ENCODE measurements around the gene ZNF460.

Gene ZNF460

DNA sequence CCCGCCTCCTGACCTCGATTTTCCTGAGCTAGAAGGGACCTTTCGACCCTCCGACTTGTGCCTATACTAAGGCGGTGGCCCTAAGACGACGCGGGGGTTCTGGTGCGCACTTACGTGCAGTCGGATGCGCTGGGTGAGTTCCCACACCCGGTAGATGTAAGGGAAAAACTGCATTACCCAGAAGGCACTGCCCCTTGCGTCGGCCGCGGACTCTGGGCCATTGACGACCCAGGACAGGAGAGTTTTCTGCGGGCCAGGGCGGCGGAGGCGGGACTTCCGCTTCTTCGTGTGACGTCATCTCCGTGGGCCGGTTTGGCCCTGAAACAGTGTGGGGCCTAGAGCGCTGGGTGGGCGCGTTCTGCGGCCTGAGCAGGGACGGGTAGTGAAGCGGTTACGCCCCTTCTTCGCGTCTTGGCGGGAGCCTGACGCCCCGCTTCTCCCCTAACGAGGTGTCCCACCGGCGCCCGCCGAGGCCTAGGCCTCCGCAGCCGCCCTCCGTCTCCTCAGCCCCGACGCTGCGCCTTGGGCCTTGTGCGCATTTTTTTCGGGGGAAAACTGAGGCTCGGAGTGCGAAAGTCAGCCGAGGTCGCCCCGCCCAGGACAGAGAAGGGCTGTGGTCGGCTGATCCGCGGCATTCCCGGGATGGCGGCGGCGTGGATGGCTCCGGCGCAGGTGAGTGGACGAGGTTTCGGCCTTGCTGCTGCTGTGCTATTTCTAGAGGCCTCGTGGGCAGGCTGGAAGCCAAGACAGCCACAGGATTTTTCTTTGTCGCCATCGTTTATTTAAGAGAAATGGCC is at the start of gene ZNF460:
TSS of gene ZNF460 (plus strand) at position 321 of the 797 bp plus-strand sequence. CDS start at position 643, 322 bp downstream.
- H3K4me3 ChIP-seq (ENCODE audit: low read depth, low read length): peak within 1 kb of the TSS; percentile 96
- peak within 1 kb of the TSS; percentile 99 for H3K27ac ChIP-seq (ENCODE audit: low read depth, low read length)
- no peaks in the 10 kb centered on the region for H3K27me3 ChIP-seq (ENCODE audit: control insufficient read depth, insufficient read depth, low read length)
- peak within 1 kb of the TSS; percentile 98 for H3K9ac ChIP-seq (ENCODE audit: low read depth, low read length)
- peaks cover 33% of the 10 kb centered on the region for H3K36me3 ChIP-seq (ENCODE audit: control insufficient read depth, insufficient read depth, low read length)
- no peaks in the 10 kb centered on the region for H3K9me3 ChIP-seq (ENCODE audit: control insufficient read depth, insufficient read depth, low read length)
- peaks cover 10% of the 10 kb centered on the region; the same call in 1 of the 2 replicates for H3K4me1 ChIP-seq (ENCODE audit: control insufficient read depth, insufficient read depth, low read length)

GRCh38 chr19:57231686-57232085 is 48.6 kb upstream of the ZNF460 start:
- no peak overlapping the region for H3K27ac ChIP-seq (ENCODE audit: low read depth, low read length)
- H3K4me1 ChIP-seq (ENCODE audit: control insufficient read depth, insufficient read depth, low read length): no peaks in the 10 kb centered on the region; the same call in 1 of the 2 replicates
- H3K27me3 ChIP-seq (ENCODE audit: control insufficient read depth, insufficient read depth, low read length): no peaks in the 10 kb centered on the region
- H3K9ac ChIP-seq (ENCODE audit: low read depth, low read length): no peak overlapping the region
- H3K9me3 ChIP-seq (ENCODE audit: control insufficient read depth, insufficient read depth, low read length): no peaks in the 10 kb centered on the region
- no peaks in the 10 kb centered on the region for H3K36me3 ChIP-seq (ENCODE audit: control insufficient read depth, insufficient read depth, low read length)
- H3K4me3 ChIP-seq (ENCODE audit: low read depth, low read length): peak overlapping the region; percentile 37; the same call in 1 of the 2 replicates

DNA sequence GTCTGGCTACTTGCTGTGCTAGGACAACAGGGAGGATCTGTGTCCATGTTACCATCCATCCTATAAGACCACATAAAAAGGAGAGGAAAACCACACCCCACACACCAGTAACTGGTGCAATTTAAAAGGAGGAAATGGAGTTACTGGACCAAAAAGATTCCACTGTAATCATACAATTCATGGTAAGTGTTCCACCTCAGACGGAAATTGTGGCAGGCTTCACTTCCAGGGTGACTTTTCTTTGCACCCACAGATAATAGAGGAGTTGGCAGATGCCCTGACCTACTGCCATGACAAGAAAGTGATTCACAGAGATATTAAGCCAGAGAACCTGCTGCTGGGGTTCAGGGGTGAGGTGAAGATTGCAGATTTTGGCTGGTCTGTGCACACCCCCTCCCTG is 47.1 kb upstream of the ZNF460 start:
- Histone ChIP-seq H3K9ac (ENCODE audit: low read depth, low read length) (no peak overlapping the region), H3K4me1 (ENCODE audit: control insufficient read depth, insufficient read depth, low read length) (no peaks in the 10 kb centered on the region; the same call in 1 of the 2 replicates), H3K4me3 (ENCODE audit: low read depth, low read length) (no peak overlapping the region), H3K36me3 (ENCODE audit: control insufficient read depth, insufficient read depth, low read length) (no peaks in the 10 kb centered on the region), H3K27ac (ENCODE audit: low read depth, low read length) (no peak overlapping the region), H3K9me3 (ENCODE audit: control insufficient read depth, insufficient read depth, low read length) (no peaks in the 10 kb centered on the region), H3K27me3 (ENCODE audit: control insufficient read depth, insufficient read depth, low read length) (no peaks in the 10 kb centered on the region)

DNA sequence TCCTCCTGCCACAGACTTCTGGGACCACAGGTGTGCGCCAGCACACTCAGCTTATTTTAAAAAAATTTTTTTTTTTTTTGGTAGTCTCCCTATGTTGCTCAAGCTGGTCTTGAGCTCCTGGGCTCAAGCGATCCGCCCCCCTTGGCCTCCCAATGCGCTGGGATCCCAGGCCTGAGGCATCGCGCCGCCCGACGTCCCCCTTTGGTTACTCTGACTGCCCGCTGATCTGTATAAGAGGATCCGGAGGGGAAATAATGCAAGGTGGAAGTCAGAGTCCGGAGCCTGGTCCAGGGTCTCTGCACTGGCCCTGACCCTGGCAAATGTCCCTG is 40.3 kb upstream of the ZNF460 start:
- Histone ChIP-seq H3K27ac (ENCODE audit: low read depth, low read length) (peak overlapping the region; percentile 88), H3K4me1 (ENCODE audit: control insufficient read depth, insufficient read depth, low read length) (no peaks in the 10 kb centered on the region), H3K27me3 (ENCODE audit: control insufficient read depth, insufficient read depth, low read length) (no peaks in the 10 kb centered on the region), H3K4me3 (ENCODE audit: low read depth, low read length) (peak overlapping the region; percentile 99), H3K9me3 (ENCODE audit: control insufficient read depth, insufficient read depth, low read length) (no peaks in the 10 kb centered on the region), H3K9ac (ENCODE audit: low read depth, low read length) (peak overlapping the region; percentile 68), H3K36me3 (ENCODE audit: control insufficient read depth, insufficient read depth, low read length) (peaks cover 14% of the 10 kb centered on the region)

GRCh38 chr19:57240311-57241090 is 39.8 kb upstream of the ZNF460 start, which contains the start of gene ZNF805:
TSS of gene ZNF805 (plus strand) at chr19:57240632. CDS start at chr19:57240892, 260 bp downstream.
- Histone ChIP-seq H3K27ac (ENCODE audit: low read depth, low read length) (peak within 1 kb of the TSS; percentile 88), H3K9me3 (ENCODE audit: control insufficient read depth, insufficient read depth, low read length) (no peaks in the 10 kb centered on the region), H3K27me3 (ENCODE audit: control insufficient read depth, insufficient read depth, low read length) (no peaks in the 10 kb centered on the region), H3K4me3 (ENCODE audit: low read depth, low read length) (peak within 1 kb of the TSS; percentile 99), H3K4me1 (ENCODE audit: control insufficient read depth, insufficient read depth, low read length) (no peaks in the 10 kb centered on the region), H3K9ac (ENCODE audit: low read depth, low read length) (peak within 1 kb of the TSS; percentile 68), H3K36me3 (ENCODE audit: control insufficient read depth, insufficient read depth, low read length) (peaks cover 18% of the 10 kb centered on the region)

DNA sequence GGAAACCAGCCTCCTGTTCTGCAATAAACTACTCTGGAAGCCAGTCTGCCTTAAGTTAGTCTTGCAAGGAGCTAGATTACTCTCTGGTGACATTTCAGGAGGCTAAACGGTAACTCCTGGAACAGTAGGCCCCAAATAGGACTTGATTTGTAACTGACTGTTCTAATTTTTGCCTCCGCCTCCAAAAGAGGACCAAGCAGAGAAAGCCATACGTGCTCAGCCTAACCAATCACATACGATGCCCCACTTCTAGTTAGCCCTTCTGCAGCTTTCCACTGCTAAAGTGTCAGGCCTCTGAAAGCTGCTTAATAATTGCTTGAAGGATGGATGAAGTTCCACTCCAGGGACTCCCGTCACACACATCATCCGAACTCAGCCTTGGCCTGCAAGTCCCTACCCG is 39.1 kb upstream of the ZNF460 start:
- Histone ChIP-seq H3K9ac (ENCODE audit: low read depth, low read length) (peak overlapping the region; percentile 59), H3K27me3 (ENCODE audit: control insufficient read depth, insufficient read depth, low read length) (no peaks in the 10 kb centered on the region), H3K4me3 (ENCODE audit: low read depth, low read length) (peak overlapping the region; percentile 99), H3K36me3 (ENCODE audit: control insufficient read depth, insufficient read depth, low read length) (peaks cover 24% of the 10 kb centered on the region), H3K27ac (ENCODE audit: low read depth, low read length) (peak overlapping the region; percentile 88), H3K9me3 (ENCODE audit: control insufficient read depth, insufficient read depth, low read length) (no peaks in the 10 kb centered on the region), H3K4me1 (ENCODE audit: control insufficient read depth, insufficient read depth, low read length) (no peaks in the 10 kb centered on the region)

GRCh38 chr19:57242821-57243220 is 37.5 kb upstream of the ZNF460 start:
- no peak overlapping the region for H3K9ac ChIP-seq (ENCODE audit: low read depth, low read length)
- no peaks in the 10 kb centered on the region for H3K27me3 ChIP-seq (ENCODE audit: control insufficient read depth, insufficient read depth, low read length)
- H3K4me1 ChIP-seq (ENCODE audit: control insufficient read depth, insufficient read depth, low read length): no peaks in the 10 kb centered on the region
- H3K4me3 ChIP-seq (ENCODE audit: low read depth, low read length): no peak overlapping the region
- peaks cover 32% of the 10 kb centered on the region for H3K36me3 ChIP-seq (ENCODE audit: control insufficient read depth, insufficient read depth, low read length)
- no peak overlapping the region for H3K27ac ChIP-seq (ENCODE audit: low read depth, low read length)
- no peaks in the 10 kb centered on the region for H3K9me3 ChIP-seq (ENCODE audit: control insufficient read depth, insufficient read depth, low read length)

DNA sequence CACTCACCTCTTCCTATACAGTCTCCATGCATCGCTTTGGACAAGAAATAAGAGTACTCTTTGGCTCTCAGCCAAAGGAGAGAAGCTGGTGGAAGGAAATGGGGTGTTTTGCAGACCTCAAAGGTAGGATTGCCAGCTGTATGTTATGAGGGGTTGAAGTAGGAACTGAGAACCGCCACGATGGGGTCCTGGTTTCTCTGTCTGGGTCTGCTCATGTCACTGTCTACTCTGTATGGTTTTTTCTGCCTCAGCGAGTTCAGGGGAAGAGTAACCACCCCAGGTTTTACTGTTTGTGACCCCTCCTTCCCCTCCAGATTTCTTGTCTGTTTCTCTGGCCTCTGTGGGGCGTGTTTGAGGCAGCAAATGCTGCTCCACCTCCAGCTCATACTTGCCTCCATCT is 35.8 kb upstream of the ZNF460 start:
- Histone ChIP-seq H3K27ac (ENCODE audit: low read depth, low read length) (no peak overlapping the region), H3K9me3 (ENCODE audit: control insufficient read depth, insufficient read depth, low read length) (no peaks in the 10 kb centered on the region), H3K36me3 (ENCODE audit: control insufficient read depth, insufficient read depth, low read length) (peaks cover 45% of the 10 kb centered on the region), H3K4me1 (ENCODE audit: control insufficient read depth, insufficient read depth, low read length) (no peaks in the 10 kb centered on the region), H3K4me3 (ENCODE audit: low read depth, low read length) (no peak overlapping the region), H3K27me3 (ENCODE audit: control insufficient read depth, insufficient read depth, low read length) (no peaks in the 10 kb centered on the region), H3K9ac (ENCODE audit: low read depth, low read length) (no peak overlapping the region)

DNA sequence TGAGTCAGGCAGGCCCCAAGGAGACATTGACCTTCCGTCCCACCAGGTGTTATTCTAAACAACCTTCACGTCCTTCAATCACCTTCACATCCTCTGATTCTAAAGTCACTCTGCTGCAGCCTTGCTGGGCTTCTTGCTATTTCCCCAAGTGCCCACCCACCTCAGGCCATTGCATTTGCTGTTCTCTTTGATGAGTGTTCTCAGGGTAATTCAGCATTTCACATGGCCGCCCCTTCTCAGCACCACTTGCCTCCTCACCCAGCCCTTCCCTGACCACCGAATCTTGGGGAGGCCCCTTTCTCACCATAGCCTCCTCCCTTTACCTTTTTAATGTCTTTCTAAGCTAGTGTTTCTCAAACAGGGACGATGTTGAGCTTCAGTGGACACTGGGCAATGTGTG is 35.2 kb upstream of the ZNF460 start:
- Histone ChIP-seq H3K36me3 (ENCODE audit: control insufficient read depth, insufficient read depth, low read length) (peaks cover 47% of the 10 kb centered on the region), H3K9ac (ENCODE audit: low read depth, low read length) (no peak overlapping the region), H3K4me1 (ENCODE audit: control insufficient read depth, insufficient read depth, low read length) (no peaks in the 10 kb centered on the region), H3K27ac (ENCODE audit: low read depth, low read length) (no peak overlapping the region), H3K9me3 (ENCODE audit: control insufficient read depth, insufficient read depth, low read length) (no peaks in the 10 kb centered on the region), H3K4me3 (ENCODE audit: low read depth, low read length) (no peak overlapping the region), H3K27me3 (ENCODE audit: control insufficient read depth, insufficient read depth, low read length) (no peaks in the 10 kb centered on the region)

- H3K4me1 ChIP-seq (ENCODE audit: control insufficient read depth, insufficient read depth, low read length): no peaks in the 10 kb centered on the region
- H3K27ac ChIP-seq (ENCODE audit: low read depth, low read length): no peak overlapping the region
- peaks cover 55% of the 10 kb centered on the region for H3K36me3 ChIP-seq (ENCODE audit: control insufficient read depth, insufficient read depth, low read length)
- H3K9ac ChIP-seq (ENCODE audit: low read depth, low read length): no peak overlapping the region
- no peak overlapping the region for H3K4me3 ChIP-seq (ENCODE audit: low read depth, low read length)
- no peaks in the 10 kb centered on the region for H3K27me3 ChIP-seq (ENCODE audit: control insufficient read depth, insufficient read depth, low read length)
- no peaks in the 10 kb centered on the region for H3K9me3 ChIP-seq (ENCODE audit: control insufficient read depth, insufficient read depth, low read length)
Observed at GRCh38 chr19:57245959-57246358, 34.3 kb upstream of the ZNF460 start.

GRCh38 chr19:57248646-57249045 is 31.6 kb upstream of the ZNF460 start:
- H3K4me3 ChIP-seq (ENCODE audit: low read depth, low read length): no peak overlapping the region
- no peaks in the 10 kb centered on the region for H3K27me3 ChIP-seq (ENCODE audit: control insufficient read depth, insufficient read depth, low read length)
- H3K36me3 ChIP-seq (ENCODE audit: control insufficient read depth, insufficient read depth, low read length): peaks cover 74% of the 10 kb centered on the region
- no peak overlapping the region for H3K9ac ChIP-seq (ENCODE audit: low read depth, low read length)
- H3K27ac ChIP-seq (ENCODE audit: low read depth, low read length): no peak overlapping the region
- H3K9me3 ChIP-seq (ENCODE audit: control insufficient read depth, insufficient read depth, low read length): no peaks in the 10 kb centered on the region
- H3K4me1 ChIP-seq (ENCODE audit: control insufficient read depth, insufficient read depth, low read length): no peaks in the 10 kb centered on the region

Data from HUES48 (cell line).